ENCODE data around the gene NDUFS6.

Gene NDUFS6

DNA sequence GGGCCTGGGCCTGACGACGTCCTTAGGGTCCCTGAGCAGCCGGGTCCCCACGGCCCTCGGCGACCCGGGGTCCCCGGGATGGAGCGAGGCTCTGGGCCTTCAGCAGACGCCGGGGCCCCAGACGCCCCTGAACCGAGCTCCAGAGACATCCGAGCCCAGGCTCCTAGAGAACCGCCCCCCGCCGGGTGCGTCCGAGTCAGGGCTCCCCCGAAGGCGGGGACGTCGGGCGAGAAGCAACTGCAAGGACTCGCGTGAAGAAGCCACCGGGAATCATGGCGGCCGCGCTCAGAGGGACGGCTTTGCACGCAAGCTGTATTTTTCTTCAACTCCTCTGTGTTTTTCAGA lies 56.0 kb downstream of the NDUFS6 start:
- H3K4me3 ChIP-seq (ENCODE audit: low read length): no peak overlapping the region
- TF ChIP-seq, protein P1, sequence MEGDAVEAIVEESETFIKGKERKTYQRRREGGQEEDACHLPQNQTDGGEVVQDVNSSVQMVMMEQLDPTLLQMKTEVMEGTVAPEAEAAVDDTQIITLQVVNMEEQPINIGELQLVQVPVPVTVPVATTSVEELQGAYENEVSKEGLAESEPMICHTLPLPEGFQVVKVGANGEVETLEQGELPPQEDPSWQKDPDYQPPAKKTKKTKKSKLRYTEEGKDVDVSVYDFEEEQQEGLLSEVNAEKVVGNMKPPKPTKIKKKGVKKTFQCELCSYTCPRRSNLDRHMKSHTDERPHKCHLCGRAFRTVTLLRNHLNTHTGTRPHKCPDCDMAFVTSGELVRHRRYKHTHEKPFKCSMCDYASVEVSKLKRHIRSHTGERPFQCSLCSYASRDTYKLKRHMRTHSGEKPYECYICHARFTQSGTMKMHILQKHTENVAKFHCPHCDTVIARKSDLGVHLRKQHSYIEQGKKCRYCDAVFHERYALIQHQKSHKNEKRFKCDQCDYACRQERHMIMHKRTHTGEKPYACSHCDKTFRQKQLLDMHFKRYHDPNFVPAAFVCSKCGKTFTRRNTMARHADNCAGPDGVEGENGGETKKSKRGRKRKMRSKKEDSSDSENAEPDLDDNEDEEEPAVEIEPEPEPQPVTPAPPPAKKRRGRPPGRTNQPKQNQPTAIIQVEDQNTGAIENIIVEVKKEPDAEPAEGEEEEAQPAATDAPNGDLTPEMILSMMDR (conservative IDR thresholded peaks at IDR 0.05; ENCODE audit: low read depth, low read length): no peak

DNA sequence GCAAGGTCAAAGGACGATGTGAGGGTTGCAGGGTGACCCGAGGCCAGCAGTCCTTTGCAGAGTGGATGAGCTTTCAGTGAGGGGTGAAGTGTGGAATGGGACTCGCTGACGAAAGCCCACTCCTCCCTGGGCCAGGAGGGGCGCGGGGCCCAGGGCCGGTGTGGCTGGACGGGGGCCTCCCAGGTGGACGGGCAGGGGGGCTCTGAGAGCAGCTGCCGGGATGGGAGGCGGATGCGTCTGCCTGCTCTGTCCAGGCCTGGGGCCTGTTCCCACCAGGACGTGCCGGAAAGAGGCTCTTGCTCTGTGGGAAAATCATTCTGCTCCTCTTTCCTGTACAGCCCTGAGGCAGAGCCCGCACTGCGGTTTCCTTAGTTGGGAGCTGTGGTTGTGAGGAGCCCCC lies 57.2 kb downstream of the NDUFS6 start:
- no peak for DNase-seq (ENCODE audit: low read depth)
- TF ChIP-seq, protein P1 (conservative IDR thresholded peaks at IDR 0.05; ENCODE audit: low read depth, low read length): no peak
- no peak overlapping the region for H3K4me3 ChIP-seq (ENCODE audit: low read length)

More for the DNA sequence above, 56.0 kb downstream of the NDUFS6 start:
- DNase-seq (ENCODE audit: low read depth): no peak

DNA sequence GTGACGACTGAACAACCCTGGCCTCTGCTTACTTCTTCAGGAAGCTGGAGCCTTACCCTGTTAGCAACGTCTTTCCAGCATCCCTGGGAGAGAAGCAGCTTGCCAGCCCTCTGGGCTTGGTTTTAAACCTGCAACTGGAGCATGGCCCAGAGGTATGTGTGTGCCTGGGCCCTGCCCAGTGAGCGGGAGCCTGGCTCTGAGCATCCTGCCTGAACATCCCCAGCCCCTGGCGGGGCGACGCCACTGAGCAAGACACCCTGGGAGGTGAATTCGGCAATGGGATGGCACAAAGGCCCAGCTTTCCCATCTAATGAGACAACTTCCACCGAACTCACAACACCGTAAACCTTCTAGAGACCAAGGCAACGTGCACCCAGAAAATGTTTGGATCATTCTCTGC lies 57.9 kb downstream of the NDUFS6 start:
- DNase-seq (ENCODE audit: low read depth): no peak
- TF ChIP-seq, protein P1 (conservative IDR thresholded peaks at IDR 0.05; ENCODE audit: low read depth, low read length): no peak
- no peak overlapping the region for H3K4me3 ChIP-seq (ENCODE audit: low read length)

DNA sequence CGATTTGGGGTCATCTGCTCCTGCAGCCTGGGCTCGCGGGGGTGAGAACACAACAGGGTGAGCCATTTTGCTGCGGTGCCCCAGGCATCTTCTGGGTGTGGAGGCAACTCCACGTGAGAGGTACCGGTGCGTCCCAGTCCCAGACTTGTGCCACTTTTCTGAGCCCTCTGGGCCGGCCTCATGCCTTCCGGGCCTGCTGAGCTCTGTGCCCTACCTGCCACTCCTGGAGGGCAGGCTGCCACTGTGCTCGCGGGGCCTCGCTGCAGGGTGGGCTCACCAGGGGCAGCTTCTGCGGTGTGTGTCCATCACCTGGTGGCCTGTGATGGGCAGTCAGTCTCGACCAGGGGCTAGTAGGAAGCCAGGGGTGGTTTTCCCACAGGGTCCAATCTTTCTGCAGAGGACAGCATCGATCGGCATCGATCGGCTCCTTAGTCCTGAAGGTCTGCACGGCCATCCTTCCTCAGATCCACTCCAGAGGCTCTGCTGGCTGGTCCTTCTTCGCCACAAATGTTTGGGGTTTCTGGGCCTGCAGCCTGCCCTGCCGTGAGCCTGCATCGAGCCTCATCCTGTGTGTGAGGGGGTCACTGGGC lies 58.9 kb downstream of the NDUFS6 start:
- TF ChIP-seq, protein P1 (conservative IDR thresholded peaks at IDR 0.05; ENCODE audit: low read depth, low read length): no peak
- H3K4me3 ChIP-seq (ENCODE audit: low read length): no peak overlapping the region
- no peak for DNase-seq (ENCODE audit: low read depth)

DNA sequence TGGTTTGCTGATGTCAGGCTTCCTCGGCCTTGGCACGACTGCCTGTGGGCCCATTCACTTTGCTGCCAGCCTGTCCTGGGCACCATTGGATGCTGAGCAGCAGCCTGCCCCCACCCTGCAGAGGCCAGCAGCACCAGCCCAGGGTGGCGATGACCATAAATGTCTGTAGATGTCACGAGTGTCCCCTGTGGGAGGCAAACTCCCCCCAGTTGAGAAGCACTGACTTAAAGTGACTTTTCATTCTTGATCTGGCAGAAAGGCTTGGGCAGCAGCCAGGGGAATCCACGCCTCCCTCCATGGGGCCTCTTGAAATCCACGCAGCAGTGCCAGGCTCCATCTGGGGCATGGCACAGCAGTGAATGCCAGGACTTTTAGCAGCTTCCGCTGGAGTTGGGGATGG lies 59.7 kb downstream of the NDUFS6 start:
- no peak overlapping the region for H3K4me3 ChIP-seq (ENCODE audit: low read length)
- TF ChIP-seq, protein P1 (conservative IDR thresholded peaks at IDR 0.05; ENCODE audit: low read depth, low read length): no peak
- no peak for DNase-seq (ENCODE audit: low read depth)

DNA sequence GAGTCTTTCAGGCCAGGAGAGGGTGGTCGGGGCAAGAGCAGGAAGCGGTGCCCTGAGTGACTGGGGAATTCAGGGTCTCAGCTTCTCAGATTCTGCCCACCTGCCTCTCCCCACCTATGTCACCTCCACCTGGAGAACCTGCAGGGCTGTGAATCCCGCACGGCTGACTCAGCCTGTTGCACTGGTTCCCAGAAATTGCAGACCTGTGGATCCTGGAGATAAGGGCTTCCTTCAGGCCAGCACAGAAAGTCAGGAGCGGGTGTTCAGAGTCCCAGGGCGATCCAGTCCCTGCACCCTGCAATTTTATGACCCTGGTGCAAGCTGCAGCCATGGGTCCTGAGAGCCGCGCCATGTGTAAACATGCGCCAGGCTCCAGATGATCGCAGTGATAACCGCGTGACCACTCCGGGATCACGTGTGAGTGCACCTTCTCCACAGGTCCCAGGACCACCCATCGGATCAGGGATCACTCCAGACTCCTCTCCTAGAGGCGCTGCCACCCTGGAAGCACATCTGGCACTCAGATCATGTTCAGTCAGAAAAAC lies 63.8 kb downstream of the NDUFS6 start:
- no peak overlapping the region for H3K4me3 ChIP-seq (ENCODE audit: low read length)
- DNase-seq (ENCODE audit: low read depth): no peak
- TF ChIP-seq, protein P1 (conservative IDR thresholded peaks at IDR 0.05; ENCODE audit: low read depth, low read length): no peak

DNA sequence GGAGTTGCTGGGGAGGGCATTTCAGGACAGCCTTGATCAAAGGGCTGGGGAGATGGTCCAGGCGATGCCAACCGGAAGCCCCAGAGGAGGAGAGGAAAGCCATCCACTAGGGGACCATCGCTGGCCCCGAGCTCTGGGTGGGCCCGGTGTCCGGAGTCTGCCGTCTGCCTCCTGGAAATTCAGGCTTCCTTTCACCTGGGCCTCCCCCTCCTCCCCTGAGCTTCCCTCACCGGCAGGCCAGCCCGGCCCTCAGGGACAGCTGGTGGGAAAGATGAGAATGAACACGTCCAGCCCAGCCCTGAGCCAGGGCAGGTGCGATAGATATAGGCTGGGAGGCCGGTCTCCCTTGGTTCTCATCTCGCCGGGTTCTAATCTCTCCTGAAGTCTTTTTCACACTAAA lies 64.3 kb downstream of the NDUFS6 start:
- DNase-seq (ENCODE audit: low read depth): no peak
- TF ChIP-seq, protein P1 (conservative IDR thresholded peaks at IDR 0.05; ENCODE audit: low read depth, low read length): no peak

More for the DNA sequence above, 64.3 kb downstream of the NDUFS6 start:
- H3K4me3 ChIP-seq (ENCODE audit: low read length): no peak overlapping the region

Measured in retinal pigment epithelial cell (primary cell).